K562 (cell line): ENCODE data around the gene RALY. TPM values are rescaled to one million over a fixed set of nuclear protein-coding genes. Genes with fewer than 3 reads are reported as not detected.

Source experiments
- ASH1L ChIP-seq: fragments of 450-650 bp; IDR thresholded peaks from 2 replicates; pipeline ENCODE4 v1.6.1; 2018; ENCODE audit warnings: borderline replicate concordance, mild to moderate bottlenecking, low read depth; ENCODE audit not compliant: partially characterized antibody
- BRD4 ChIP-seq: fragments of 200-600 bp; sonication (generic); IDR thresholded peaks from 2 replicates; pipeline ENCODE4 v1.6.1; 2017; ENCODE audit warnings: inconsistent platforms
- DDX20 ChIP-seq: fragments of 450-650 bp; IDR thresholded peaks from 2 replicates; pipeline ENCODE4 v1.6.1; 2016; ENCODE audit warnings: missing genetic modification characterization, low read depth, mild to moderate bottlenecking, missing compliant biosample characterization, moderate library complexity
- ELF2 ChIP-seq: fragments of 250-450 bp; sonication (Bioruptor Pico); IDR thresholded peaks from 2 replicates; pipeline ENCODE4 v1.5.0; 2021; ENCODE audit warnings: mild to moderate bottlenecking
- ELF4 ChIP-seq: fragments of 450-650 bp; formaldehyde crosslinking; IDR thresholded peaks from 2 replicates; pipeline ENCODE4 v1.4.0; 2022; ENCODE audit warnings: missing genetic modification characterization
- ERF ChIP-seq: fragments of 450-650 bp; formaldehyde crosslinking; IDR thresholded peaks from 2 replicates; pipeline ENCODE4 v1.4.0; 2020; ENCODE audit warnings: mild to moderate bottlenecking, mixed read lengths
- NONO ChIP-seq, 2 experiments: fragments of 200-400 bp in 1 of 2; fragments of 450-650 bp in 1 of 2; formaldehyde crosslinking in 1 of 2; IDR thresholded peaks; 2 replicates each; pipeline ENCODE4 v1.6.1; 2017; ENCODE audit warnings: low read depth in 2 of 2, mild to moderate bottlenecking in 2 of 2, moderate library complexity in 2 of 2, low read length in 1 of 2
- RBBP5 ChIP-seq: fragments of 200-600 bp; sonication (generic); IDR thresholded peaks from 2 replicates; pipeline ENCODE4 v1.6.1; 2012; ENCODE audit warnings: borderline replicate concordance, mild to moderate bottlenecking, low read length, control low read depth, inconsistent platforms; ENCODE audit not compliant: insufficient read depth, poor library complexity, severe bottlenecking
- SMARCE1 ChIP-seq: fragments of 450-650 bp; IDR thresholded peaks from 2 replicates; pipeline ENCODE4 v1.7.1; 2016; ENCODE audit warnings: mild to moderate bottlenecking
- ZEB2 ChIP-seq: fragments of 450-650 bp; IDR thresholded peaks from 2 replicates; pipeline ENCODE4 v1.6.1; 2016
- ZNF282 ChIP-seq: sonication (generic); formaldehyde crosslinking; IDR thresholded peaks from 2 replicates; pipeline ENCODE4 v1.8.1; 2023; ENCODE audit warnings: missing genetic modification reagents
- ZNF316 ChIP-seq: fragments of 450-650 bp; IDR thresholded peaks from 2 replicates; pipeline ENCODE4 v1.6.1; 2016
- polyA plus RNA-seq, 8 experiments: library from polyadenylated mRNA; depleted of rRNA in 4 of 8; stranded (reverse) in 5 of 8; unstranded in 3 of 8; fragments of >200 nt; fragmentation: Nextera tagmentation in 2 of 8; fragmentation: Illumina TruSeq in 1 of 8; extraction: Ambion mirVana in 2 of 8; extraction: Trizol in 1 of 8; gene quantifications; 2 replicates each; pipeline versions ENCODE4 v1.2.1 to v1.2.3, GENCODE V29; 2011 to 2014; ENCODE audit warnings: inconsistent platforms in 1 of 8, missing spikeins in 1 of 8
- total RNA-seq, 7 experiments: library from RNA; depleted of rRNA in 6 of 7; stranded (reverse); fragments of >200 nt in 6 of 7; fragmentation: Illumina TruSeq in 2 of 7; extraction: Trizol in 2 of 7; gene quantifications; 2 replicates each; pipeline versions ENCODE4 v1.2.1 to v1.2.3, GENCODE V29; 2011 to 2021; ENCODE audit warnings: low replicate concordance in 1 of 7
- TF ChIP-seq, protein P1 (sequence below): sonication (generic); formaldehyde crosslinking; IDR thresholded peaks from 2 replicates; pipeline ENCODE4 v1.8.0; 2022; ENCODE audit warnings: mild to moderate bottlenecking, missing genetic modification reagents
- TF ChIP-seq, protein P2 (sequence below): fragments of 200-800 bp; sonication (Bioruptor generic); IDR thresholded peaks from 2 replicates; pipeline ENCODE4 v1.6.1; 2016; ENCODE audit warnings: missing genetic modification characterization, missing compliant biosample characterization
- TF ChIP-seq, protein P3 (sequence below): fragments of 450-650 bp; IDR thresholded peaks from one replicate; pipeline ENCODE4 v1.6.1; 2018; ENCODE audit warnings: mild to moderate bottlenecking, moderate library complexity; ENCODE audit not compliant: partially characterized antibody
- TF ChIP-seq, protein P4 (sequence below), 2 experiments: fragments of 450-650 bp in 1 of 2; IDR thresholded peaks; 2 replicates each; pipeline ENCODE4 v1.6.1; 2011 to 2017; ENCODE audit warnings: low read depth in 2 of 2, antibody characterized with exemption in 1 of 2, borderline replicate concordance in 1 of 2, low read length in 1 of 2, mild to moderate bottlenecking in 1 of 2, mixed read lengths in 1 of 2; ENCODE audit not compliant: control insufficient read depth in 1 of 2

The RALY gene
- total and polyA plus RNA-seq, 9 of the 15 experiments (the other 6 are each of a cell fraction or from before 2014, with no cell fraction given): 0.80 to 207 (median 128) TPM

DNA sequence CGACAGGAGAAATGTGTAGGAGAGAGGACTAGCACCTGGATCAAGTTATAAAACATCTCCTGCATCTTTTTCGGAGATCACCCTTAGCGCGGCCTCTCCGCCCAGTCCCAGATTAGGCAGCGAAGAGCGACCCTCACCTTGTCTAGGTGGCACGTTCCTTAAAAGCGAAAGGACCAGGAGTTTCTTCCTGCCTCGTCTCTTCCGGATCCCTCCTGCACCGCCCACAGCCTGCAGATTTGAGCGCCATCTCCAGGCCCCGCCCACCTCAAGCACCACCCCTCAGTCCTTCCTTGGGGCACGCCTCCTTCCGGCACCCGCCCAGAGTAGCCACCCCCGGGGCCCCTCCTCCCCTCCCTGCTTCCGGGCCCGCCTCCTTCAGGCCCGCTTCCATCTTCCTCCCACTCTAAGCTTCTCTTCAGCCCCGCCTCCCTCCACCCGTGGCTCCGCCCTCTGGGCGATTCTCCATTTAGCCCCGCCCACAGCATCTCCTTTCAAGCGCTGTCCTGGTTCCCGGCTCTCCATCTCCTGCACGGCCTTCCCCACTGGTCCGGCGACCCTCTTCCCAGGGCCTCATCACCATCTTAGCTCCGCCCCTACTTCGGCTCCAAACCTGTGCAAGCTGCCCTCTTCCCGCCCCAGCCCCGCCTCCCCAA, 662 bp upstream of the RALY start (continued):
- peak; percentile 41 for TF ChIP-seq ASH1L
- TF ChIP-seq, protein P1, sequence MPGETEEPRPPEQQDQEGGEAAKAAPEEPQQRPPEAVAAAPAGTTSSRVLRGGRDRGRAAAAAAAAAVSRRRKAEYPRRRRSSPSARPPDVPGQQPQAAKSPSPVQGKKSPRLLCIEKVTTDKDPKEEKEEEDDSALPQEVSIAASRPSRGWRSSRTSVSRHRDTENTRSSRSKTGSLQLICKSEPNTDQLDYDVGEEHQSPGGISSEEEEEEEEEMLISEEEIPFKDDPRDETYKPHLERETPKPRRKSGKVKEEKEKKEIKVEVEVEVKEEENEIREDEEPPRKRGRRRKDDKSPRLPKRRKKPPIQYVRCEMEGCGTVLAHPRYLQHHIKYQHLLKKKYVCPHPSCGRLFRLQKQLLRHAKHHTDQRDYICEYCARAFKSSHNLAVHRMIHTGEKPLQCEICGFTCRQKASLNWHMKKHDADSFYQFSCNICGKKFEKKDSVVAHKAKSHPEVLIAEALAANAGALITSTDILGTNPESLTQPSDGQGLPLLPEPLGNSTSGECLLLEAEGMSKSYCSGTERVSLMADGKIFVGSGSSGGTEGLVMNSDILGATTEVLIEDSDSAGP (CRISPR knock-in tag): no peak
- no peak for TF ChIP-seq ZNF316
- 0 out of 2 replicates have a peak, but pooled peaks have one; percentile 68 for TF ChIP-seq ERF (CRISPR knock-in tag)
- TF ChIP-seq ELF2: peak; percentile 42; the same call in 1 of the 2 replicates
- TF ChIP-seq NONO (IDR thresholded peaks at IDR 0.05; ENCODE audit: low read depth in 2 of 2, low read length in 1 of 2): no peak; a peak in 1 of 4 replicates
- TF ChIP-seq ELF4 (CRISPR knock-in tag): no peak
- TF ChIP-seq DDX20 (tag): no peak
- TF ChIP-seq ZEB2: no peak; the same call in 1 of the 2 replicates
- no peak for TF ChIP-seq SMARCE1
- TF ChIP-seq ZNF282 (CRISPR knock-in tag): no peak
- TF ChIP-seq, protein P2, sequence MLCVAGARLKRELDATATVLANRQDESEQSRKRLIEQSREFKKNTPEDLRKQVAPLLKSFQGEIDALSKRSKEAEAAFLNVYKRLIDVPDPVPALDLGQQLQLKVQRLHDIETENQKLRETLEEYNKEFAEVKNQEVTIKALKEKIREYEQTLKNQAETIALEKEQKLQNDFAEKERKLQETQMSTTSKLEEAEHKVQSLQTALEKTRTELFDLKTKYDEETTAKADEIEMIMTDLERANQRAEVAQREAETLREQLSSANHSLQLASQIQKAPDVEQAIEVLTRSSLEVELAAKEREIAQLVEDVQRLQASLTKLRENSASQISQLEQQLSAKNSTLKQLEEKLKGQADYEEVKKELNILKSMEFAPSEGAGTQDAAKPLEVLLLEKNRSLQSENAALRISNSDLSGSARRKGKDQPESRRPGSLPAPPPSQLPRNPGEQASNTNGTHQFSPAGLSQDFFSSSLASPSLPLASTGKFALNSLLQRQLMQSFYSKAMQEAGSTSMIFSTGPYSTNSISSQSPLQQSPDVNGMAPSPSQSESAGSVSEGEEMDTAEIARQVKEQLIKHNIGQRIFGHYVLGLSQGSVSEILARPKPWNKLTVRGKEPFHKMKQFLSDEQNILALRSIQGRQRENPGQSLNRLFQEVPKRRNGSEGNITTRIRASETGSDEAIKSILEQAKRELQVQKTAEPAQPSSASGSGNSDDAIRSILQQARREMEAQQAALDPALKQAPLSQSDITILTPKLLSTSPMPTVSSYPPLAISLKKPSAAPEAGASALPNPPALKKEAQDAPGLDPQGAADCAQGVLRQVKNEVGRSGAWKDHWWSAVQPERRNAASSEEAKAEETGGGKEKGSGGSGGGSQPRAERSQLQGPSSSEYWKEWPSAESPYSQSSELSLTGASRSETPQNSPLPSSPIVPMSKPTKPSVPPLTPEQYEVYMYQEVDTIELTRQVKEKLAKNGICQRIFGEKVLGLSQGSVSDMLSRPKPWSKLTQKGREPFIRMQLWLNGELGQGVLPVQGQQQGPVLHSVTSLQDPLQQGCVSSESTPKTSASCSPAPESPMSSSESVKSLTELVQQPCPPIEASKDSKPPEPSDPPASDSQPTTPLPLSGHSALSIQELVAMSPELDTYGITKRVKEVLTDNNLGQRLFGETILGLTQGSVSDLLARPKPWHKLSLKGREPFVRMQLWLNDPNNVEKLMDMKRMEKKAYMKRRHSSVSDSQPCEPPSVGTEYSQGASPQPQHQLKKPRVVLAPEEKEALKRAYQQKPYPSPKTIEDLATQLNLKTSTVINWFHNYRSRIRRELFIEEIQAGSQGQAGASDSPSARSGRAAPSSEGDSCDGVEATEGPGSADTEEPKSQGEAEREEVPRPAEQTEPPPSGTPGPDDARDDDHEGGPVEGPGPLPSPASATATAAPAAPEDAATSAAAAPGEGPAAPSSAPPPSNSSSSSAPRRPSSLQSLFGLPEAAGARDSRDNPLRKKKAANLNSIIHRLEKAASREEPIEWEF: no peak
- TF ChIP-seq, protein P3, sequence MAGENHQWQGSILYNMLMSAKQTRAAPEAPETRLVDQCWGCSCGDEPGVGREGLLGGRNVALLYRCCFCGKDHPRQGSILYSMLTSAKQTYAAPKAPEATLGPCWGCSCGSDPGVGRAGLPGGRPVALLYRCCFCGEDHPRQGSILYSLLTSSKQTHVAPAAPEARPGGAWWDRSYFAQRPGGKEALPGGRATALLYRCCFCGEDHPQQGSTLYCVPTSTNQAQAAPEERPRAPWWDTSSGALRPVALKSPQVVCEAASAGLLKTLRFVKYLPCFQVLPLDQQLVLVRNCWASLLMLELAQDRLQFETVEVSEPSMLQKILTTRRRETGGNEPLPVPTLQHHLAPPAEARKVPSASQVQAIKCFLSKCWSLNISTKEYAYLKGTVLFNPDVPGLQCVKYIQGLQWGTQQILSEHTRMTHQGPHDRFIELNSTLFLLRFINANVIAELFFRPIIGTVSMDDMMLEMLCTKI: no peak
- no peak for TF ChIP-seq RBBP5
- TF ChIP-seq, protein P4, sequence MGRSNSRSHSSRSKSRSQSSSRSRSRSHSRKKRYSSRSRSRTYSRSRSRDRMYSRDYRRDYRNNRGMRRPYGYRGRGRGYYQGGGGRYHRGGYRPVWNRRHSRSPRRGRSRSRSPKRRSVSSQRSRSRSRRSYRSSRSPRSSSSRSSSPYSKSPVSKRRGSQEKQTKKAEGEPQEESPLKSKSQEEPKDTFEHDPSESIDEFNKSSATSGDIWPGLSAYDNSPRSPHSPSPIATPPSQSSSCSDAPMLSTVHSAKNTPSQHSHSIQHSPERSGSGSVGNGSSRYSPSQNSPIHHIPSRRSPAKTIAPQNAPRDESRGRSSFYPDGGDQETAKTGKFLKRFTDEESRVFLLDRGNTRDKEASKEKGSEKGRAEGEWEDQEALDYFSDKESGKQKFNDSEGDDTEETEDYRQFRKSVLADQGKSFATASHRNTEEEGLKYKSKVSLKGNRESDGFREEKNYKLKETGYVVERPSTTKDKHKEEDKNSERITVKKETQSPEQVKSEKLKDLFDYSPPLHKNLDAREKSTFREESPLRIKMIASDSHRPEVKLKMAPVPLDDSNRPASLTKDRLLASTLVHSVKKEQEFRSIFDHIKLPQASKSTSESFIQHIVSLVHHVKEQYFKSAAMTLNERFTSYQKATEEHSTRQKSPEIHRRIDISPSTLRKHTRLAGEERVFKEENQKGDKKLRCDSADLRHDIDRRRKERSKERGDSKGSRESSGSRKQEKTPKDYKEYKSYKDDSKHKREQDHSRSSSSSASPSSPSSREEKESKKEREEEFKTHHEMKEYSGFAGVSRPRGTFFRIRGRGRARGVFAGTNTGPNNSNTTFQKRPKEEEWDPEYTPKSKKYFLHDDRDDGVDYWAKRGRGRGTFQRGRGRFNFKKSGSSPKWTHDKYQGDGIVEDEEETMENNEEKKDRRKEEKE (IDR thresholded peaks at IDR 0.05; ENCODE audit: borderline replicate concordance in 1 of 2, control insufficient read depth in 1 of 2, low read depth in 2 of 2, low read length in 1 of 2): no peak
- TF ChIP-seq BRD4: no peak
